SK-N-SH (cell line): ENCODE data around the gene KLHL30. TPM values are rescaled to one million over a fixed set of nuclear protein-coding genes. Genes with fewer than 3 reads are reported as not detected.

Experiments used
- CTCF ChIA-PET: fragments of 300-600, 350-600 bp; formaldehyde crosslinking; extraction: SDS; loops from one replicate; lab custom pipeline; 2021; lab: Yijun Ruan, JAX
- POLR2A ChIA-PET: fragments of 350-600 bp; sonication (Branson Sonifier 250); formaldehyde crosslinking; extraction: SDS; loops from one replicate; lab custom pipeline; 2020; ENCODE audit warnings: antibody characterized with exemption, inconsistent platforms; lab: Yijun Ruan, JAX
- DNase-seq: peaks from one replicate; pipeline ENCODE4 v3.0.0; 2012
- H2AFZ ChIP-seq: fragments of 200-600 bp; sonication (generic); 2 replicates; pipeline ENCODE4 v1.8.1; 2016; ENCODE audit warnings: antibody characterized with exemption, mild to moderate bottlenecking, low read depth
- H3F3A ChIP-seq: fragments of 200-600 bp; sonication (generic); replicated peaks from 2 replicates; pipeline ENCODE3; 2016; ENCODE audit warnings: antibody characterized with exemption, mild to moderate bottlenecking; ENCODE audit not compliant: insufficient read depth
- H3K27ac ChIP-seq, 2 experiments: fragments of 200-500 bp in 1 of 2; fragments of 200-600 bp in 1 of 2; sonication (Bioruptor generic) in 1 of 2; sonication (generic), shearing (Covaris generic) in 1 of 2; 2 replicates each; pipeline versions ENCODE4 v1.5.1 to v1.6.1; 2014 to 2016; ENCODE audit warnings: low read depth in 2 of 2, inconsistent platforms in 1 of 2, low read length in 1 of 2, mild to moderate bottlenecking in 1 of 2, mixed read lengths in 1 of 2
- H3K27me3 ChIP-seq: fragments of 200-600 bp; sonication (generic), shearing (Covaris generic); 2 replicates; pipeline ENCODE4 v1.6.1; 2016; ENCODE audit warnings: mixed run types; ENCODE audit not compliant: insufficient read depth
- H3K36me3 ChIP-seq, 2 experiments: fragments of 200-500 bp in 1 of 2; fragments of 200-600 bp in 1 of 2; sonication (Bioruptor generic) in 1 of 2; sonication (generic) in 1 of 2; replicated peaks in 1 of 2; 2 replicates each; pipeline versions ENCODE3 to v1.5.1; 2014 to 2016; ENCODE audit warnings: low read length in 1 of 2, mild to moderate bottlenecking in 1 of 2; ENCODE audit not compliant: insufficient read depth in 2 of 2, control insufficient read depth in 1 of 2
- H3K4me1 ChIP-seq, 2 experiments: fragments of 200-500 bp in 1 of 2; fragments of 200-600 bp in 1 of 2; sonication (Bioruptor generic) in 1 of 2; sonication (generic), shearing (Covaris generic) in 1 of 2; 2 replicates each; pipeline versions ENCODE4 v1.5.1 to v1.6.1; 2014 to 2016; ENCODE audit warnings: low read depth in 1 of 2, low read length in 1 of 2, mixed run types in 1 of 2; ENCODE audit not compliant: insufficient read depth in 2 of 2, control insufficient read depth in 1 of 2
- H3K4me2 ChIP-seq: fragments of 200-600 bp; sonication (generic), shearing (Covaris generic); 2 replicates; pipeline ENCODE4 v1.6.1; 2017; ENCODE audit warnings: mixed run types
- H3K4me3 ChIP-seq, 2 experiments: fragments of 200-500 bp in 1 of 2; fragments of 200-600 bp in 1 of 2; sonication (Bioruptor generic) in 1 of 2; sonication (generic), shearing (Covaris generic) in 1 of 2; 2 replicates each; pipeline versions ENCODE4 v1.5.1 to v1.8.1; 2014 to 2016; ENCODE audit warnings: low read depth in 2 of 2, inconsistent platforms in 1 of 2, low read length in 1 of 2, mild to moderate bottlenecking in 1 of 2, mixed read lengths in 1 of 2, moderate library complexity in 1 of 2
- H3K79me2 ChIP-seq: fragments of 200-600 bp; sonication (generic); 2 replicates; pipeline ENCODE4 v1.8.1; 2017; ENCODE audit warnings: mild to moderate bottlenecking; ENCODE audit not compliant: insufficient read depth
- H3K9ac ChIP-seq: fragments of 200-600 bp; sonication (generic); 2 replicates; pipeline ENCODE4 v1.6.1; 2017; ENCODE audit warnings: mixed run types
- H3K9me2 ChIP-seq: fragments of 200-600 bp; sonication (generic); 2 replicates; pipeline ENCODE4 v1.6.1; 2017; ENCODE audit warnings: mixed run types
- H3K9me3 ChIP-seq: fragments of 200-600 bp; sonication (generic); 2 replicates; pipeline ENCODE4 v1.6.1; 2017; ENCODE audit warnings: mixed run types, mild to moderate bottlenecking, moderate library complexity
- H4K20me1 ChIP-seq: fragments of 200-600 bp; sonication (generic); 2 replicates; pipeline ENCODE4 v1.6.1; 2017; ENCODE audit warnings: mild to moderate bottlenecking, mixed run types; ENCODE audit not compliant: insufficient read depth
- CHD2 ChIP-seq: fragments of 150-350 bp; IDR thresholded peaks from 2 replicates; pipeline ENCODE4 v1.6.1; 2018; ENCODE audit warnings: low read length; ENCODE audit not compliant: partially characterized antibody
- CTCF ChIP-seq: fragments of 200-600 bp; sonication (generic); IDR thresholded peaks from 2 replicates; pipeline ENCODE4 v1.6.1; 2017; ENCODE audit warnings: antibody characterized with exemption, mild to moderate bottlenecking, moderate library complexity
- ELF1 ChIP-seq: IDR thresholded peaks from 2 replicates; pipeline ENCODE4 v1.4.0; 2012
- EP300 ChIP-seq, 2 experiments: IDR thresholded peaks; 2 replicates each; pipeline versions ENCODE4 v1.4.0 to v1.6.1; 2012; ENCODE audit warnings: borderline replicate concordance in 1 of 2, low read depth in 1 of 2, low read length in 1 of 2
- FOSL2 ChIP-seq: IDR thresholded peaks from 2 replicates; pipeline ENCODE4 v1.4.0; 2012; ENCODE audit warnings: low read depth, mild to moderate bottlenecking, moderate library complexity, borderline replicate concordance
- FOXJ3 ChIP-seq: sonication (generic); formaldehyde crosslinking; IDR thresholded peaks from 2 replicates; pipeline ENCODE4 v1.5.1; 2020; ENCODE audit warnings: mild to moderate bottlenecking, missing genetic modification reagents
- FOXM1 ChIP-seq: IDR thresholded peaks from 2 replicates; pipeline ENCODE4 v1.4.0; 2012; ENCODE audit warnings: low read depth, mild to moderate bottlenecking
- GABPA ChIP-seq: IDR thresholded peaks from 2 replicates; pipeline ENCODE4 v1.4.0; 2012; ENCODE audit warnings: low read depth, mild to moderate bottlenecking
- MXI1 ChIP-seq: IDR thresholded peaks from 2 replicates; pipeline ENCODE4 v1.6.1; 2012; ENCODE audit warnings: mild to moderate bottlenecking, low read depth, low read length, improper control_type of control experiment
- NFIC ChIP-seq: IDR thresholded peaks from 2 replicates; pipeline ENCODE4 v1.4.0; 2012; ENCODE audit warnings: borderline replicate concordance
- NRF1 ChIP-seq: IDR thresholded peaks from 2 replicates; pipeline ENCODE4 v1.6.1; 2012; ENCODE audit warnings: low read depth, mild to moderate bottlenecking, low read length
- PBX3 ChIP-seq: IDR thresholded peaks from 2 replicates; pipeline ENCODE4; 2012
- RAD21 ChIP-seq: IDR thresholded peaks from 2 replicates; pipeline ENCODE4 v1.6.1; 2012; ENCODE audit warnings: mild to moderate bottlenecking, low read length
- TCF12 ChIP-seq: IDR thresholded peaks from 2 replicates; pipeline ENCODE4 v1.4.0; 2012
- TEAD4 ChIP-seq: IDR thresholded peaks from 2 replicates; pipeline ENCODE4 v1.4.0; 2012; ENCODE audit warnings: mild to moderate bottlenecking, borderline replicate concordance; ENCODE audit not compliant: insufficient read depth
- USF2 ChIP-seq: fragments of 150-350 bp; IDR thresholded peaks from 2 replicates; pipeline ENCODE4 v1.6.1; 2017; ENCODE audit warnings: antibody characterized with exemption, low read length, low read depth, borderline replicate concordance
- ZBTB33 ChIP-seq: IDR thresholded peaks from 2 replicates; pipeline ENCODE4 v1.4.0; 2012; ENCODE audit warnings: low read depth, borderline replicate concordance
- WGBS: methylation state at CpG from one replicate; pipeline ENCODE4 v1.1.6; 2017; ENCODE audit warnings: low lambda C conversion rate; 5-methylcytosine and 5-hydroxymethylcytosine counted together
- polyA plus RNA-seq, 3 experiments: library from polyadenylated mRNA; depleted of rRNA; stranded (reverse); fragments of >200 nt; gene quantifications; 2 replicates each; pipeline ENCODE4 v1.2.3, GENCODE V29; 2012
- TF ChIP-seq, protein P1 (sequence below): IDR thresholded peaks from 2 replicates; pipeline ENCODE4 v1.6.1; 2012; ENCODE audit warnings: mild to moderate bottlenecking, low read depth, low read length, moderate library complexity
- TF ChIP-seq, protein P2 (sequence below): IDR thresholded peaks from 2 replicates; pipeline ENCODE4 v1.4.0; 2012; ENCODE audit warnings: low read depth, borderline replicate concordance

KLHL30 gene
- polyA plus RNA-seq, 1 of the 3 experiments (the other 2 are of a cell fraction) = not detected

DNA sequence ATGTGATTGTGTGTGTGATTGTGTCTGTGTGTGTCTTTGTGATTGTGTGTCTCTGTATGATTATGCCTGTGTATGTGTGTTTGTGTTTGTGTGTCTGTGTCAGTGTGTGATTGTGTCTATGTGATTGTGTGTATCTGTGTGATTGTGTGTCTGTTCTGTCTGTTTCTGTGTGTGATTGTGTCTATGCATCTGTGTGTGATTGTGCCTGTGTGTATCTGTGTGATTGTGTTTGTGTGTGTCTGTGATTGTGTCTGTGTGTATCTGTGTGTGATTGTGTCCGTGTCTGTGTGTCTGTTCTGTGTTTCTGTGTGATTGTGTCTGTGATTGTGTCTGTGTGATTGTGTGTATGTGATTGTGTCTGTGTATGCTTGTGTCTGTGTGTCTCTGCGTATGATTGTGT lies 12.1 kb upstream of the KLHL30 start:
- no peaks in the 10 kb centered on the region for H4K20me1 ChIP-seq
- no peaks in the 10 kb centered on the region for H3K79me2 ChIP-seq
- no peak overlapping the region for H2AFZ ChIP-seq
- no peak overlapping the region for H3K4me2 ChIP-seq
- ChIA-PET POLR2A (no interaction called here), CTCF (interaction anchor here (1.3 kb wide), 1 partner anchor 268 kb away, joined by 3 read pairs; no protein-coding TSS in a partner anchor)
- no peaks in the 10 kb centered on the region for H3K4me1 ChIP-seq
- no peaks in the 10 kb centered on the region for H3K9me2 ChIP-seq
- 88% methylated on average over 2 of the region's 2 CpGs for WGBS
- no peaks in the 10 kb centered on the region for H3K9me3 ChIP-seq
- H3K27me3 ChIP-seq = no peaks in the 10 kb centered on the region
- no peak overlapping the region for H3K9ac ChIP-seq
- DNase-seq = no peak
- no peaks in the 10 kb centered on the region for H3F3A ChIP-seq
- no peaks in the 10 kb centered on the region for H3K36me3 ChIP-seq
- TF ChIP-seq ZBTB33 (no peak), PBX3 (no peak), ELF1 (no peak), FOXM1 (no peak), CHD2 (no peak), NRF1 (no peak), CTCF (no peak), TCF12 (no peak), MXI1 (no peak), FOXJ3 (no peak), GABPA (no peak), TEAD4 (no peak), RAD21 (no peak), FOSL2 (no peak), EP300 (IDR thresholded peaks at IDR 0.05; ENCODE audit: borderline replicate concordance in 1 of 2, low read depth in 1 of 2, low read length in 1 of 2) (no peak), NFIC (no peak), USF2 (no peak)
- TF ChIP-seq, protein P1, sequence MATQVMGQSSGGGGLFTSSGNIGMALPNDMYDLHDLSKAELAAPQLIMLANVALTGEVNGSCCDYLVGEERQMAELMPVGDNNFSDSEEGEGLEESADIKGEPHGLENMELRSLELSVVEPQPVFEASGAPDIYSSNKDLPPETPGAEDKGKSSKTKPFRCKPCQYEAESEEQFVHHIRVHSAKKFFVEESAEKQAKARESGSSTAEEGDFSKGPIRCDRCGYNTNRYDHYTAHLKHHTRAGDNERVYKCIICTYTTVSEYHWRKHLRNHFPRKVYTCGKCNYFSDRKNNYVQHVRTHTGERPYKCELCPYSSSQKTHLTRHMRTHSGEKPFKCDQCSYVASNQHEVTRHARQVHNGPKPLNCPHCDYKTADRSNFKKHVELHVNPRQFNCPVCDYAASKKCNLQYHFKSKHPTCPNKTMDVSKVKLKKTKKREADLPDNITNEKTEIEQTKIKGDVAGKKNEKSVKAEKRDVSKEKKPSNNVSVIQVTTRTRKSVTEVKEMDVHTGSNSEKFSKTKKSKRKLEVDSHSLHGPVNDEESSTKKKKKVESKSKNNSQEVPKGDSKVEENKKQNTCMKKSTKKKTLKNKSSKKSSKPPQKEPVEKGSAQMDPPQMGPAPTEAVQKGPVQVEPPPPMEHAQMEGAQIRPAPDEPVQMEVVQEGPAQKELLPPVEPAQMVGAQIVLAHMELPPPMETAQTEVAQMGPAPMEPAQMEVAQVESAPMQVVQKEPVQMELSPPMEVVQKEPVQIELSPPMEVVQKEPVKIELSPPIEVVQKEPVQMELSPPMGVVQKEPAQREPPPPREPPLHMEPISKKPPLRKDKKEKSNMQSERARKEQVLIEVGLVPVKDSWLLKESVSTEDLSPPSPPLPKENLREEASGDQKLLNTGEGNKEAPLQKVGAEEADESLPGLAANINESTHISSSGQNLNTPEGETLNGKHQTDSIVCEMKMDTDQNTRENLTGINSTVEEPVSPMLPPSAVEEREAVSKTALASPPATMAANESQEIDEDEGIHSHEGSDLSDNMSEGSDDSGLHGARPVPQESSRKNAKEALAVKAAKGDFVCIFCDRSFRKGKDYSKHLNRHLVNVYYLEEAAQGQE = no peak
- TF ChIP-seq, protein P2, sequence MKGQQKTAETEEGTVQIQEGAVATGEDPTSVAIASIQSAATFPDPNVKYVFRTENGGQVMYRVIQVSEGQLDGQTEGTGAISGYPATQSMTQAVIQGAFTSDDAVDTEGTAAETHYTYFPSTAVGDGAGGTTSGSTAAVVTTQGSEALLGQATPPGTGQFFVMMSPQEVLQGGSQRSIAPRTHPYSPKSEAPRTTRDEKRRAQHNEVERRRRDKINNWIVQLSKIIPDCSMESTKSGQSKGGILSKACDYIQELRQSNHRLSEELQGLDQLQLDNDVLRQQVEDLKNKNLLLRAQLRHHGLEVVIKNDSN = no peak
- H3K4me3 ChIP-seq = no peak overlapping the region
- H3K27ac ChIP-seq = no peak overlapping the region
